Kidney epithelial cell (primary cell): ENCODE results near the gene RAB11FIP4. TPM values are rescaled to one million over a fixed set of nuclear protein-coding genes. Genes with fewer than 3 reads are reported as not detected.

Source experiments
- DNase-seq: peaks from one replicate; pipeline ENCODE4 v3.0.0-alpha.2; 2010; ENCODE audit warnings: low read depth
- H3K27me3 ChIP-seq: 2 replicates; pipeline ENCODE4 v1.6.0; 2011; ENCODE audit warnings: low read length; ENCODE audit not compliant: control insufficient read depth, insufficient read depth
- H3K36me3 ChIP-seq: 2 replicates; pipeline ENCODE4 v1.5.1; 2011; ENCODE audit warnings: low read length; ENCODE audit not compliant: control insufficient read depth, insufficient read depth
- H3K4me3 ChIP-seq: 2 replicates; pipeline ENCODE4 v1.5.1; 2011; ENCODE audit warnings: low read depth, mild to moderate bottlenecking, control low read depth, low read length
- CTCF ChIP-seq: IDR thresholded peaks from 2 replicates; pipeline ENCODE4 v1.5.1; 2011; ENCODE audit warnings: mild to moderate bottlenecking, moderate library complexity, low read length, control low read depth, inconsistent platforms; ENCODE audit not compliant: insufficient read depth, poor library complexity, severe bottlenecking
- total RNA-seq: library from RNA; depleted of rRNA; stranded (reverse); fragments of >200 nt; gene quantifications from 2 replicates; pipeline ENCODE4 v1.2.3, GENCODE V29; 2015

The RAB11FIP4 gene
- total RNA-seq, 1 donor from 2014 or later: 26.5 TPM

GRCh38 chr17:31544186-31544585, 152.7 kb downstream of the RAB11FIP4 start:
- TF ChIP-seq CTCF: no peak
- Histone ChIP-seq H3K27me3 (no peaks in the 10 kb centered on the region), H3K4me3 (no peak overlapping the region), H3K36me3 (no peaks in the 10 kb centered on the region)
- DNase-seq: no peak

GRCh38 chr17:31546650-31547049, 155.2 kb downstream of the RAB11FIP4 start:
- no peaks in the 10 kb centered on the region for H3K27me3 ChIP-seq
- H3K4me3 ChIP-seq: no peak overlapping the region
- H3K36me3 ChIP-seq: no peaks in the 10 kb centered on the region
- no peak for TF ChIP-seq CTCF
- no peak for DNase-seq

- DNase-seq: no peak
- Histone ChIP-seq H3K27me3 (no peaks in the 10 kb centered on the region), H3K36me3 (no peaks in the 10 kb centered on the region), H3K4me3 (peak overlapping the region; percentile 61)
- no peak for TF ChIP-seq CTCF
Measured at GRCh38 chr17:31548709-31549108, 157.2 kb downstream of the RAB11FIP4 start.

- no peak for DNase-seq
- H3K4me3 ChIP-seq: peak overlapping the region; percentile 61
- no peaks in the 10 kb centered on the region for H3K27me3 ChIP-seq
- no peaks in the 10 kb centered on the region for H3K36me3 ChIP-seq
- no peak for TF ChIP-seq CTCF
Measured at GRCh38 chr17:31549121-31549524, 157.6 kb downstream of the RAB11FIP4 start.

- no peak for TF ChIP-seq CTCF
- Histone ChIP-seq H3K4me3 (peak overlapping the region; percentile 61), H3K36me3 (no peaks in the 10 kb centered on the region)
Measured at GRCh38 chr17:31549525-31550388, 158.3 kb downstream of the RAB11FIP4 start.

More at GRCh38 chr17:31549525-31550388, 158.3 kb downstream of the RAB11FIP4 start:
- H3K27me3 ChIP-seq: no peaks in the 10 kb centered on the region
- peak; percentile 47 for DNase-seq
